Left lung (tissue), 10 donors: ENCODE results near the gene GPR179. TPM values are rescaled to one million over a fixed set of nuclear protein-coding genes. Genes with fewer than 3 reads are reported as not detected.
A peak's percentile ranks its signal among the peaks of the same experiment; 100 is the strongest.

Experiments
- ATAC-seq: fragments of 200-7000 bp; cut with Tn5 transposase; one replicate; pipeline ENCODE4 v1.9.1; 2020; ENCODE audit warnings: moderate library complexity
- DNase-seq, 4 donors: peaks; one replicate each; pipeline ENCODE4 v3.0.0-alpha.2; 2013 to 2020
- H3K27ac ChIP-seq, 2 donors: fragments of 200-600 bp; sonication (generic) in 1 of 2; one replicate each; pipeline versions ENCODE4 v1.5.0 to v1.8.0; 2020 to 2021
- H3K27me3 ChIP-seq, 2 donors: fragments of 200-600 bp; sonication (generic) in 1 of 2; one replicate each; pipeline versions ENCODE4 v1.5.0 to v1.8.0; 2020 to 2021
- H3K36me3 ChIP-seq, 2 donors: fragments of 200-600 bp; sonication (generic) in 1 of 2; one replicate each; pipeline versions ENCODE4 v1.5.0 to v1.8.0; 2020 to 2021
- H3K4me1 ChIP-seq, 2 donors: fragments of 200-600 bp; one replicate each; pipeline ENCODE4 v1.8.0; 2021
- H3K4me3 ChIP-seq, 2 donors: fragments of 200-600 bp; sonication (generic) in 1 of 2; one replicate each; pipeline versions ENCODE4 v1.5.0 to v1.8.0; 2020 to 2021; ENCODE audit warnings: mild to moderate bottlenecking in 1 of 2
- H3K9me3 ChIP-seq, 2 donors: fragments of 200-600 bp; sonication (generic) in 1 of 2; one replicate each; pipeline versions ENCODE4 v1.5.0 to v1.8.0; 2020 to 2021
- CTCF ChIP-seq, 2 donors: fragments of 200-600 bp; sonication (generic) in 1 of 2; IDR thresholded peaks; one replicate each; pipeline versions ENCODE4 v1.5.0 to v1.8.0; 2021; ENCODE audit warnings: antibody characterized with exemption in 2 of 2
- intact Hi-C, 2 donors: fragments of 100-400 bp; cut with DNase I; formaldehyde crosslinking; loops; one replicate each; pipeline versions ENCODE4 v1.11.2 to v1.14.2; 2022
- polyA plus RNA-seq, 6 donors: library from polyadenylated mRNA; unstranded; fragments of 120-200 nt; gene quantifications; one replicate each; pipeline ENCODE4 v1.2.1, GENCODE V29; 2013; ENCODE audit not compliant: insufficient read length in 6 of 6
- total RNA-seq, 2 donors: library from RNA; stranded (reverse); fragmentation: NEBNext Ultra II Directional; extraction: Animal tissue kit (Norgen Biotek cat#: 25700); gene quantifications; one replicate each; pipeline ENCODE4 v1.2.1, GENCODE V29; 2021
- donor health status: DM: no; HTN: yes; CAD: no.
- donor health status: DM: no; HTN: no; CAD: no.

GPR179 gene
- total and polyA plus RNA-seq, 8 donors: 0.24 to 0.50 (median 0.34) TPM; not detected in 1

- Histone ChIP-seq H3K36me3 (no peaks in the 10 kb centered on the region), H3K9me3 (no peaks in the 10 kb centered on the region), H3K27me3 (no peaks in the 10 kb centered on the region), H3K4me1 (no peaks in the 10 kb centered on the region), H3K27ac (no peak overlapping the region), H3K4me3 (no peak overlapping the region)
- intact Hi-C loops: no loop called here
- TF ChIP-seq CTCF (IDR thresholded peaks at IDR 0.05): no peak
- DNase-seq (no peak), ATAC-seq (no peak)
These were observed 6.9 kb downstream of the GPR179 start for GRCh38 chr17:38336838-38337237.

GRCh38 chr17:38334480-38335364 is 9.0 kb downstream of the GPR179 start:
- Histone ChIP-seq H3K9me3 (no peaks in the 10 kb centered on the region), H3K27me3 (no peaks in the 10 kb centered on the region), H3K4me3 (no peak overlapping the region), H3K36me3 (no peaks in the 10 kb centered on the region), H3K27ac (no peak overlapping the region), H3K4me1 (no peaks in the 10 kb centered on the region)
- intact Hi-C loops: no loop called here
- DNase-seq (no peak), ATAC-seq (no peak)
- TF ChIP-seq CTCF (IDR thresholded peaks at IDR 0.05): no peak

- no peak overlapping the region for H3K27ac ChIP-seq
- peak; percentile 47 for ATAC-seq
- no peaks in the 10 kb centered on the region for H3K9me3 ChIP-seq
- peak; percentile 27 to 35 for TF ChIP-seq CTCF (IDR thresholded peaks at IDR 0.05)
- no peak overlapping the region for H3K4me3 ChIP-seq
- peak in 1 of 4 donors; percentile 81 for DNase-seq
- H3K27me3 ChIP-seq: no peaks in the 10 kb centered on the region
- intact Hi-C loops: no loop called here
- H3K36me3 ChIP-seq: no peaks in the 10 kb centered on the region
- no peaks in the 10 kb centered on the region for H3K4me1 ChIP-seq
These were observed 10.0 kb downstream of the GPR179 start for GRCh38 chr17:38333635-38334295.

- intact Hi-C loops: no loop called here
- H3K27ac ChIP-seq: no peak overlapping the region
- DNase-seq: no peak
- no peak for ATAC-seq
- no peaks in the 10 kb centered on the region for H3K9me3 ChIP-seq
- H3K27me3 ChIP-seq: no peaks in the 10 kb centered on the region
- no peak overlapping the region for H3K4me3 ChIP-seq
- H3K4me1 ChIP-seq: no peaks in the 10 kb centered on the region
- H3K36me3 ChIP-seq: no peaks in the 10 kb centered on the region
- no peak for TF ChIP-seq CTCF (IDR thresholded peaks at IDR 0.05)
These were observed 11.0 kb downstream of the GPR179 start for GRCh38 chr17:38332735-38333134.

GRCh38 chr17:38330941-38331411 is 12.8 kb downstream of the GPR179 start:
- Histone ChIP-seq H3K27ac (no peak overlapping the region), H3K36me3 (no peaks in the 10 kb centered on the region), H3K4me1 (peaks cover 0 to 11% of the 10 kb centered on the region in 2 donors), H3K4me3 (no peak overlapping the region), H3K9me3 (no peaks in the 10 kb centered on the region), H3K27me3 (no peaks in the 10 kb centered on the region)
- TF ChIP-seq CTCF (IDR thresholded peaks at IDR 0.05): no peak
- ATAC-seq (peak; percentile 76), DNase-seq (peak in 2 of 4 donors; percentile 46 to 83)
- intact Hi-C loops: no loop called here
